UCSD-AML1 (cell line): Measurements from ENCODE around the gene PCDHGA2.
"Not testable (repeated sequence)": the region's sequence is repeated elsewhere in the genome, so short reads cannot be mapped to it uniquely, and the experiment has no call there.

Source experiments
- DNase-seq: peaks from one replicate; lab custom pipeline; 2025; ENCODE audit not compliant: unreplicated experiment; lab: John Stamatoyannopoulos, UW

The PCDHGA2 gene

GRCh38 chr5:141346017-141346416 lies 7.5 kb downstream of the PCDHGA2 start:
- DNase-seq, result not testable (repeated sequence)

GRCh38 chr5:141349917-141350619 lies 11.5 kb downstream of the PCDHGA2 start, which contains the start of gene PCDHGB1:
Gene PCDHGB1, plus strand, starts transcription at chr5:141350099. Its CDS starts 162 bp downstream, at chr5:141350261.
- DNase-seq, result peak; percentile 16

GRCh38 chr5:141351591-141351990 lies 13.0 kb downstream of the PCDHGA2 start:
- no peak for DNase-seq

GRCh38 chr5:141354900-141355469 lies 16.4 kb downstream of the PCDHGA2 start, which contains the start of gene PCDHGA4:
Gene PCDHGA4, plus strand, starts transcription at chr5:141355021. Its CDS starts 87 bp downstream, at chr5:141355108.
- DNase-seq, result no peak

- DNase-seq, result no peak
Observed at GRCh38 chr5:141355641-141356040, 17.1 kb downstream of the PCDHGA2 start.

- no peak for DNase-seq
Observed at GRCh38 chr5:141356133-141356532, 17.6 kb downstream of the PCDHGA2 start.

GRCh38 chr5:141356950-141357349 lies 18.4 kb downstream of the PCDHGA2 start:
- no peak for DNase-seq

- DNase-seq, result peak; percentile 40
Observed at GRCh38 chr5:141359790-141360426, 21.3 kb downstream of the PCDHGA2 start, which contains the start of gene PCDHGB2. Gene PCDHGB2, plus strand, starts transcription at chr5:141359994. Its CDS starts 142 bp downstream, at chr5:141360136.

- DNase-seq, result no peak
Observed at GRCh38 chr5:141360685-141361084, 22.1 kb downstream of the PCDHGA2 start.

- DNase-seq, result no peak
Observed at GRCh38 chr5:141362719-141363118, 24.2 kb downstream of the PCDHGA2 start.

- no peak for DNase-seq
Observed at GRCh38 chr5:141363952-141364660, 25.5 kb downstream of the PCDHGA2 start, which contains the start of gene PCDHGA5. Gene PCDHGA5, plus strand, starts transcription at chr5:141364162. Its CDS starts 169 bp downstream, at chr5:141364331.

- no peak for DNase-seq
Observed at GRCh38 chr5:141366016-141366896, 27.7 kb downstream of the PCDHGA2 start.

- DNase-seq, result peak; percentile 30
Observed at GRCh38 chr5:141369994-141370848, 31.7 kb downstream of the PCDHGA2 start, which contains the start of gene PCDHGB3. Gene PCDHGB3, plus strand, starts transcription at chr5:141370242. Its CDS starts 153 bp downstream, at chr5:141370395.

GRCh38 chr5:141371572-141372475 lies 33.3 kb downstream of the PCDHGA2 start:
- DNase-seq, result no peak

GRCh38 chr5:141373673-141374317 lies 35.2 kb downstream of the PCDHGA2 start, which contains the start of gene PCDHGA6:
Gene PCDHGA6, plus strand, starts transcription at chr5:141373891. Its CDS starts 193 bp downstream, at chr5:141374084.
- no peak for DNase-seq

- no peak for DNase-seq
Observed at GRCh38 chr5:141374627-141375026, 36.1 kb downstream of the PCDHGA2 start.

- not testable (repeated sequence) for DNase-seq
Observed at GRCh38 chr5:141375444-141376155, 37.0 kb downstream of the PCDHGA2 start.
